Stomach (tissue), 9 donors: ENCODE measurements around the gene RBL2. TPM values are rescaled to one million over a fixed set of nuclear protein-coding genes. Genes with fewer than 3 reads are reported as not detected.
"Not testable (repeated sequence)": the region's sequence is repeated elsewhere in the genome, so short reads cannot be mapped to it uniquely, and the experiment has no call there.

Source experiments
- DNase-seq, 2 donors: peaks; one replicate each; pipeline versions ENCODE4 v3.0.0 to v3.0.0-alpha.2; 2013 to 2019
- H3K27ac ChIP-seq, 5 donors: fragments of 200-600 bp in 4 of 5; sonication (generic) in 4 of 5; one replicate each; pipeline ENCODE4 v1.5.1; 2013 to 2019; ENCODE audit warnings: mild to moderate bottlenecking in 1 of 5, moderate library complexity in 1 of 5
- H3K27me3 ChIP-seq, 3 donors: fragments of 200-600 bp; sonication (generic); one replicate each; pipeline ENCODE4 v1.5.1; 2017 to 2019; ENCODE audit warnings: mixed run types in 1 of 3
- H3K36me3 ChIP-seq, 4 donors: fragments of 200-600 bp; sonication (generic); 1 replicate in 3 of 4; 2 replicates in 1 of 4; pipeline ENCODE4 v1.5.1; 2016 to 2019
- H3K4me1 ChIP-seq, 4 donors: fragments of 200-600 bp; sonication (generic); one replicate each; pipeline ENCODE4 v1.5.1; 2016 to 2019
- H3K4me3 ChIP-seq, 4 donors: fragments of 200-600 bp; sonication (generic) in 3 of 4; one replicate each; pipeline ENCODE4 v1.5.1; 2016 to 2019; ENCODE audit warnings: mild to moderate bottlenecking in 1 of 4
- H3K9me3 ChIP-seq, 4 donors: fragments of 200-600 bp; sonication (generic); one replicate each; pipeline ENCODE4 v1.5.1; 2016 to 2019
- EP300 ChIP-seq: sonication (generic); formaldehyde crosslinking; IDR thresholded peaks from one replicate; pipeline ENCODE4 v1.6.1; 2017; ENCODE audit warnings: antibody characterized with exemption
- POLR2A ChIP-seq, 4 donors: fragments of 450-650 bp; IDR thresholded peaks; one replicate each; pipeline ENCODE4 v1.6.1; 2016; ENCODE audit warnings: antibody characterized with exemption in 4 of 4, control low read depth in 2 of 4, mild to moderate bottlenecking in 1 of 4, moderate library complexity in 1 of 4
- POLR2AphosphoS5 ChIP-seq, 3 donors: sonication (generic); formaldehyde crosslinking; IDR thresholded peaks; one replicate each; pipeline ENCODE4 v1.6.1; 2016; ENCODE audit warnings: antibody characterized with exemption in 3 of 3
- WGBS, 5 donors: extraction: QIAGEN DNeasy Blood & Tissue Kit in 3 of 5; methylation state at CpG; one replicate each; pipeline versions ENCODE4 v1.1.5 to v1.1.7; 2013 to 2018; 5-methylcytosine and 5-hydroxymethylcytosine counted together
- intact Hi-C: fragments of 100-400 bp; cut with DNase I; formaldehyde crosslinking; loops from one replicate; pipeline ENCODE4 v1.15.1; 2023; ENCODE audit warnings: low total_unique reads
- polyA plus RNA-seq, 3 donors: library from polyadenylated mRNA; stranded (reverse); fragments of 200-250 nt; gene quantifications; one replicate each; pipeline ENCODE4 v1.2.3, GENCODE V29; 2013
- total RNA-seq, 5 donors: library from RNA; depleted of rRNA; stranded (reverse); fragments of >200 nt; gene quantifications; one replicate each; pipeline versions ENCODE4 v1.1.0 to v1.2.3, GENCODE V29; 2014 to 2016
- TF ChIP-seq, protein P1 (sequence below), 7 experiments: fragments of 450-650 bp in 4 of 7; fragments of 200-600 bp in 3 of 7; sonication (generic) in 3 of 7; IDR thresholded peaks; one replicate each; pipeline ENCODE4 v1.5.1; 2016 to 2019; ENCODE audit warnings: antibody characterized with exemption in 7 of 7, control low read depth in 2 of 7, mild to moderate bottlenecking in 1 of 7
- donor health status: healthy with polysubstance abuse.
- donor health status: Bipolar disorder and iron deficiency.
- donor health status: healthy.

The RBL2 gene
- total and polyA plus RNA-seq, 8 donors = 23.0 to 234 (median 82.5) TPM

GRCh38 chr16:53417976-53418375 is 16.3 kb upstream of the RBL2 start:
- Histone ChIP-seq H3K27me3 (no peaks in the 10 kb centered on the region), H3K27ac (no peak overlapping the region), H3K36me3 (no peaks in the 10 kb centered on the region), H3K4me3 (no peak overlapping the region), H3K4me1 (no peaks in the 10 kb centered on the region), H3K9me3 (no peaks in the 10 kb centered on the region)
- no peak for DNase-seq
- TF ChIP-seq POLR2A (IDR thresholded peaks at IDR 0.05) = no peak
- no peak for TF ChIP-seq EP300
- TF ChIP-seq, protein P1, sequence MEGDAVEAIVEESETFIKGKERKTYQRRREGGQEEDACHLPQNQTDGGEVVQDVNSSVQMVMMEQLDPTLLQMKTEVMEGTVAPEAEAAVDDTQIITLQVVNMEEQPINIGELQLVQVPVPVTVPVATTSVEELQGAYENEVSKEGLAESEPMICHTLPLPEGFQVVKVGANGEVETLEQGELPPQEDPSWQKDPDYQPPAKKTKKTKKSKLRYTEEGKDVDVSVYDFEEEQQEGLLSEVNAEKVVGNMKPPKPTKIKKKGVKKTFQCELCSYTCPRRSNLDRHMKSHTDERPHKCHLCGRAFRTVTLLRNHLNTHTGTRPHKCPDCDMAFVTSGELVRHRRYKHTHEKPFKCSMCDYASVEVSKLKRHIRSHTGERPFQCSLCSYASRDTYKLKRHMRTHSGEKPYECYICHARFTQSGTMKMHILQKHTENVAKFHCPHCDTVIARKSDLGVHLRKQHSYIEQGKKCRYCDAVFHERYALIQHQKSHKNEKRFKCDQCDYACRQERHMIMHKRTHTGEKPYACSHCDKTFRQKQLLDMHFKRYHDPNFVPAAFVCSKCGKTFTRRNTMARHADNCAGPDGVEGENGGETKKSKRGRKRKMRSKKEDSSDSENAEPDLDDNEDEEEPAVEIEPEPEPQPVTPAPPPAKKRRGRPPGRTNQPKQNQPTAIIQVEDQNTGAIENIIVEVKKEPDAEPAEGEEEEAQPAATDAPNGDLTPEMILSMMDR (IDR thresholded peaks at IDR 0.05) = no peak
- TF ChIP-seq POLR2AphosphoS5 (IDR thresholded peaks at IDR 0.05) = no peak
- intact Hi-C loops = no loop called here
- WGBS, 5 donors = 96 to 99% (median 98%) methylated on average over 7 of the region's 7 CpGs

GRCh38 chr16:53419383-53419709 is 14.9 kb upstream of the RBL2 start:
- H3K4me3 ChIP-seq, intact Hi-C loops, DNase-seq, H3K27ac ChIP-seq, H3K4me1 ChIP-seq, H3K9me3 ChIP-seq, H3K27me3 ChIP-seq, H3K36me3 ChIP-seq: not testable (repeated sequence)
- 53 to 69% (median 68%) methylated on average over 2 of the region's 2 CpGs for WGBS, 5 donors

DNA sequence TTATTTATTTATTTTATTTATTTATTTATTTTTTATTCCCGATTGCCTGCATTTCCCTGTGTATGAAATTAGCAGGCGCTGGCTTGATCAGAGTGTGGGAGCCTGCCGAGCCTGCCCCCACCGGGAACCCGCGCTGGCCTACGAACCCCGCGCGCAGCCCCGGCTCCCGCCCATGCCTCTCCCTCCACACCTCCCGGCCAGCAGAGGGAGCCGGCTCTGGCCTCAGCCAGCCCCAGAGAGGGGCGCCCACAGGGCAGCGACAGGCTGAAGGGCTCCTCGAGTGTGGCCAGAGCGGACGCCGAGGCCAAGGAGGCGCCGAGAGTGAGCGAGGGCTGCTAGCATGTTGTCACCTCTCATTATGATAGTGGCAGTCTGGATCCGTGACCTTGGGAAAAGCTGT is 13.0 kb upstream of the RBL2 start:
- Histone ChIP-seq H3K9me3 (peaks cover 0 to 9% (median 4%) of the 10 kb centered on the region in 4 donors), H3K4me1 (no peaks in the 10 kb centered on the region), H3K27ac (no peak overlapping the region), H3K36me3 (no peaks in the 10 kb centered on the region), H3K27me3 (no peaks in the 10 kb centered on the region), H3K4me3 (no peak overlapping the region)
- intact Hi-C loops = no loop called here
- no peak for DNase-seq
- 94 to 98% (median 96%) methylated on average over 21 to 24 of the region's 24 CpGs for WGBS, 5 donors
- TF ChIP-seq POLR2A (IDR thresholded peaks at IDR 0.05) = no peak
- no peak for TF ChIP-seq EP300
- no peak for TF ChIP-seq POLR2AphosphoS5 (IDR thresholded peaks at IDR 0.05)
- TF ChIP-seq, protein P1 (IDR thresholded peaks at IDR 0.05) = no peak

DNA sequence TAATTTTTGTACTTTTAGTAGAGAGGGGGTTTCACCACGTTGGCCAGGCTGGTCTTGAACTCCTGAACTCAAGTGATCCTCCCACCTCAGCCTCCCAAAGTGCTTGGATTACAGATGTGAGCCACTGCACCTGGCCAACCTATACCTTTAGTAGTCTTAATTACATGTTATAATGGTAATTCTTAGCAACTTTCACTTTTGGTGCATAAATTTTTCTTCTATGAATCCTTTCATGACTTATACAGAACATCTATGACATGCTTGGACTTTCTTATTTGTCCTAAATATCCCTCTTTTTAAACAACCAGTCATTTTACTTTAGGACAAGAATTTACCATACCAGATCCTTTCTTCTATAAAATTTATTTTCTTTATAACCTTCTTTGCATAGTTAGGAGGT is 10.3 kb upstream of the RBL2 start:
- DNase-seq, H3K36me3 ChIP-seq, H3K4me1 ChIP-seq, H3K27ac ChIP-seq, H3K9me3 ChIP-seq, intact Hi-C loops, H3K27me3 ChIP-seq, H3K4me3 ChIP-seq: not testable (repeated sequence)
- WGBS, 5 donors = 86 to 97% (median 89%) methylated on average over 1 of the region's 1 CpG

GRCh38 chr16:53428681-53429080 is 5.6 kb upstream of the RBL2 start:
- DNase-seq = no peak
- no peak for TF ChIP-seq EP300
- no peak for TF ChIP-seq POLR2AphosphoS5 (IDR thresholded peaks at IDR 0.05)
- no peak for TF ChIP-seq POLR2A (IDR thresholded peaks at IDR 0.05)
- TF ChIP-seq, protein P1 (IDR thresholded peaks at IDR 0.05) = no peak
- H3K4me1 ChIP-seq = peaks cover 0 to 4% (median 1%) of the 10 kb centered on the region in 4 donors
- peaks cover 0 to 8% (median 2%) of the 10 kb centered on the region in 4 donors for H3K9me3 ChIP-seq
- no peak overlapping the region for H3K27ac ChIP-seq
- WGBS, 5 donors = 83 to 89% (median 87%) methylated on average over 3 of the region's 3 CpGs
- H3K36me3 ChIP-seq = no peaks in the 10 kb centered on the region
- intact Hi-C loops = no loop called here
- no peaks in the 10 kb centered on the region for H3K27me3 ChIP-seq
- H3K4me3 ChIP-seq = no peak overlapping the region
